ENCODE measurements around the gene NEURL3. TPM values are rescaled to one million over a fixed set of nuclear protein-coding genes. Genes with fewer than 3 reads are reported as not detected.

The NEURL3 gene
- polyA plus RNA-seq, 3 donors = 4.0 to 5.5 (median 4.8) TPM

- no peak for DNase-seq (ENCODE audit: extremely low read depth in 1 of 11, low read depth in 9 of 11, low spot score in 4 of 11)
Measured at GRCh38 chr2:96514521-96514920, 9.4 kb upstream of the NEURL3 start.

- DNase-seq (ENCODE audit: extremely low read depth in 1 of 11, low read depth in 9 of 11, low spot score in 4 of 11) = no peak
Measured at GRCh38 chr2:96512341-96512740, 7.2 kb upstream of the NEURL3 start.

- DNase-seq (ENCODE audit: extremely low read depth in 1 of 11, low read depth in 9 of 11, low spot score in 4 of 11) = no peak
Measured at GRCh38 chr2:96511851-96512250, 6.7 kb upstream of the NEURL3 start.

- no peak for DNase-seq (ENCODE audit: extremely low read depth in 1 of 11, low read depth in 9 of 11, low spot score in 4 of 11)
Measured at GRCh38 chr2:96510931-96511595, 5.9 kb upstream of the NEURL3 start.

GRCh38 chr2:96509847-96510230, 4.7 kb upstream of the NEURL3 start:
- DNase-seq (ENCODE audit: extremely low read depth in 1 of 11, low read depth in 9 of 11, low spot score in 4 of 11) = no peak

- peak in 5 of 11 donors; percentile 70 to 79 (median 75) for DNase-seq (ENCODE audit: extremely low read depth in 1 of 11, low read depth in 9 of 11, low spot score in 4 of 11)
Measured at GRCh38 chr2:96509114-96509846, 4.1 kb upstream of the NEURL3 start.

GRCh38 chr2:96508521-96509113, 3.5 kb upstream of the NEURL3 start:
- DNase-seq (ENCODE audit: extremely low read depth in 1 of 11, low read depth in 9 of 11, low spot score in 4 of 11) = no peak

GRCh38 chr2:96507957-96508520, 2.9 kb upstream of the NEURL3 start:
- no peak for DNase-seq (ENCODE audit: extremely low read depth in 1 of 11, low read depth in 9 of 11, low spot score in 4 of 11)

GRCh38 chr2:96506907-96507240, 1.7 kb upstream of the NEURL3 start:
- DNase-seq (ENCODE audit: extremely low read depth in 1 of 11, low read depth in 9 of 11, low spot score in 4 of 11) = no peak

GRCh38 chr2:96506016-96506906, 1.1 kb upstream of the NEURL3 start:
- no peak for DNase-seq (ENCODE audit: extremely low read depth in 1 of 11, low read depth in 9 of 11, low spot score in 4 of 11)

- DNase-seq (ENCODE audit: extremely low read depth in 1 of 11, low read depth in 9 of 11, low spot score in 4 of 11) = no peak
Measured at GRCh38 chr2:96503637-96504243, 1.4 kb downstream of the NEURL3 start.

GRCh38 chr2:96502891-96503636, 2.1 kb downstream of the NEURL3 start:
- no peak for DNase-seq (ENCODE audit: extremely low read depth in 1 of 11, low read depth in 9 of 11, low spot score in 4 of 11)

GRCh38 chr2:96501886-96502810, 3.0 kb downstream of the NEURL3 start:
- no peak for DNase-seq (ENCODE audit: extremely low read depth in 1 of 11, low read depth in 9 of 11, low spot score in 4 of 11)

GRCh38 chr2:96501471-96501874, 3.7 kb downstream of the NEURL3 start:
- no peak for DNase-seq (ENCODE audit: extremely low read depth in 1 of 11, low read depth in 9 of 11, low spot score in 4 of 11)

GRCh38 chr2:96500385-96501066, 4.6 kb downstream of the NEURL3 start:
- no peak for DNase-seq (ENCODE audit: extremely low read depth in 1 of 11, low read depth in 9 of 11, low spot score in 4 of 11)

- DNase-seq (ENCODE audit: extremely low read depth in 1 of 11, low read depth in 9 of 11, low spot score in 4 of 11) = no peak
Measured at GRCh38 chr2:96499061-96499960, 5.8 kb downstream of the NEURL3 start.

Data from renal cortex interstitium (tissue), 11 donors.